HG02970 (cell line): Measurements from ENCODE around the gene PRODH.
"Not testable (repeated sequence)": the region's sequence is repeated elsewhere in the genome, so short reads cannot be mapped to it uniquely, and the experiment has no call there.

Source experiments
- ATAC-seq: cut with Tn5 transposase; IDR thresholded peaks from one replicate; pipeline ENCODE4 v1.9.1; 2021; ENCODE audit warnings: mild to moderate bottlenecking, moderate library complexity, moderate number of reproducible peaks; ENCODE audit not compliant: unreplicated experiment, low FRiP score

Gene PRODH

GRCh38 chr22:18969158-18969942 lies 33.3 kb upstream of the PRODH start:
- not testable (repeated sequence) for ATAC-seq

GRCh38 chr22:18968011-18968749 lies 32.1 kb upstream of the PRODH start:
- ATAC-seq, result no peak

- ATAC-seq, result not testable (repeated sequence)
Measured at GRCh38 chr22:18967391-18968010, 31.4 kb upstream of the PRODH start.

GRCh38 chr22:18966748-18967147 lies 30.7 kb upstream of the PRODH start:
- no peak for ATAC-seq

- no peak for ATAC-seq
Measured at GRCh38 chr22:18965526-18966421, 29.7 kb upstream of the PRODH start.

- ATAC-seq, result not testable (repeated sequence)
Measured at GRCh38 chr22:18964501-18965265, 28.6 kb upstream of the PRODH start.

- not testable (repeated sequence) for ATAC-seq
Measured at GRCh38 chr22:18964051-18964450, 28.0 kb upstream of the PRODH start.

GRCh38 chr22:18962308-18962635 lies 26.2 kb upstream of the PRODH start:
- ATAC-seq, result no peak

GRCh38 chr22:18961632-18962307 lies 25.7 kb upstream of the PRODH start:
- not testable (repeated sequence) for ATAC-seq

- ATAC-seq, result not testable (repeated sequence)
Measured at GRCh38 chr22:18961201-18961600, 25.1 kb upstream of the PRODH start.

GRCh38 chr22:18960166-18960820 lies 24.2 kb upstream of the PRODH start:
- ATAC-seq, result not testable (repeated sequence)

- ATAC-seq, result not testable (repeated sequence)
Measured at GRCh38 chr22:18959741-18960140, 23.6 kb upstream of the PRODH start.

GRCh38 chr22:18959266-18959665 lies 23.2 kb upstream of the PRODH start:
- ATAC-seq, result not testable (repeated sequence)

GRCh38 chr22:18958738-18959137 lies 22.6 kb upstream of the PRODH start:
- ATAC-seq, result not testable (repeated sequence)

- ATAC-seq, result not testable (repeated sequence)
Measured at GRCh38 chr22:18958321-18958705, 22.2 kb upstream of the PRODH start.

- not testable (repeated sequence) for ATAC-seq
Measured at GRCh38 chr22:18957621-18958320, 21.7 kb upstream of the PRODH start.

- ATAC-seq, result not testable (repeated sequence)
Measured at GRCh38 chr22:18956956-18957355, 20.9 kb upstream of the PRODH start.
